ENCODE results near the gene COL27A1. TPM values are rescaled to one million over a fixed set of nuclear protein-coding genes. Genes with fewer than 3 reads are reported as not detected.

COL27A1 gene
- total and polyA plus RNA-seq, 9 of the 15 experiments (the other 6 are each of a cell fraction or from before 2014, with no cell fraction given), result 0.07 TPM; not detected in 8

GRCh38 chr9:114108016-114108833, 47.1 kb upstream of the COL27A1 start:
- in situ Hi-C loops (cut with MboI), result no loop called here
- Histone ChIP-seq H3K4me2 (ENCODE audit: insufficient read depth, low read length) (no peak overlapping the region), H3K4me3 (no peak overlapping the region), H2AFZ (ENCODE audit: low read depth, low read length) (no peak overlapping the region), H4K20me1 (replicated peaks; ENCODE audit: control insufficient read depth, insufficient read depth, low read length) (peaks cover 10% of the 10 kb centered on the region; the same call in 1 of the 2 replicates), H3K27me3 (ENCODE audit: control insufficient read depth in 2 of 2, insufficient read depth in 2 of 2, low read length in 2 of 2) (peaks cover 0 to 19% of the 10 kb centered on the region in 2 experiments; a peak in 3 of 5 replicates), H3K9ac (ENCODE audit: insufficient read depth in 1 of 2, low read depth in 2 of 2, low read length in 2 of 2) (no peak overlapping the region), H3K9me3 (replicated peaks; ENCODE audit: control insufficient read depth, insufficient read depth, low read depth, low read length) (no peaks in the 10 kb centered on the region), H3K9me1 (ENCODE audit: control insufficient read depth, insufficient read depth, low read length) (no peaks in the 10 kb centered on the region), H3K79me2 (ENCODE audit: control insufficient read depth, insufficient read depth, low read length) (no peaks in the 10 kb centered on the region), H3K27ac (ENCODE audit: extremely low read depth, low read depth, low read length) (no peak overlapping the region), H3K4me1 (replicated peaks in 1 of 2; ENCODE audit: control insufficient read depth in 2 of 2, insufficient read depth in 2 of 2, low read length in 2 of 2) (peaks cover 0 to 4% of the 10 kb centered on the region in 2 experiments; a peak in 1 of 5 replicates), H3K36me3 (ENCODE audit: control insufficient read depth, insufficient read depth, low read length) (no peaks in the 10 kb centered on the region)
- DNase-seq (ENCODE audit: extremely low read depth in 1 of 4, low spot score in 3 of 4), result peak; percentile 75 to 82 (median 80)
- FAIRE-seq, result peak; percentile 57
- peak; percentile 100 for ATAC-seq
- ChIA-PET CTCF (ENCODE audit: low intra/inter-chr PET ratio) (interaction anchor here (2.1 kb wide), 1 partner anchor 183 kb away, joined by 13 read pairs; no protein-coding TSS in a partner anchor), POLR2A (interaction anchor here (0.5 to 0.8 kb wide), 3 partner anchors 20 to 175 kb away, joined by 3 read pairs; no protein-coding TSS in a partner anchor)
- WGBS (ENCODE audit: insufficient coverage, low coverage, missing lambda C conversion rate), result under 1% methylated on average over 24 of the region's 28 CpGs
- no TSS peak for BruUV-seq (replicated peaks)
- intact Hi-C loops (cut with micrococcal nuclease), result loop anchor here (1.0 to 5.0 kb wide), 2 partner anchors 49 to 183 kb away; partner anchors contain the start of gene COL27A1
- TF ChIP-seq SMAD4 (CRISPR knock-in tag; conservative IDR thresholded peaks at IDR 0.05) (no peak), DEAF1 (CRISPR knock-in tag; IDR thresholded peaks at IDR 0.05) (peak; percentile 52; the same call in 1 of the 2 replicates), HDGF (IDR thresholded peaks at IDR 0.05) (no peak), STAG1 (CRISPR knock-in tag; IDR thresholded peaks at IDR 0.05; ENCODE audit: borderline replicate concordance) (peak; percentile 33; the same call in 1 of the 2 replicates), SMC3 (conservative IDR thresholded peaks at IDR 0.05; ENCODE audit: insufficient read depth, low read depth, low read length) (peak; percentile 91), REST (IDR thresholded peaks at IDR 0.05; ENCODE audit: borderline replicate concordance) (peak; percentile 56; the same call in 1 of the 2 replicates), REST (CRISPR knock-in tag; IDR thresholded peaks at IDR 0.05; ENCODE audit: low read depth) (no peak), PPARD (CRISPR knock-in tag; IDR thresholded peaks at IDR 0.05) (no peak), MTA1 (IDR thresholded peaks at IDR 0.05; ENCODE audit: borderline replicate concordance) (no peak), ESRRA (IDR thresholded peaks at IDR 0.05; ENCODE audit: borderline replicate concordance, low read depth) (no peak)

Data from K562 (cell line).